ENCODE measurements around the gene USP6. TPM values are rescaled to one million over a fixed set of nuclear protein-coding genes. Genes with fewer than 3 reads are reported as not detected.
"Not testable (repeated sequence)": the region's sequence is repeated elsewhere in the genome, so short reads cannot be mapped to it uniquely, and the experiment has no call there.

The USP6 gene
- total and polyA plus RNA-seq, 4 donors = under 0.01 to 0.18 (median 0.05) TPM; not detected in 1

GRCh38 chr17:5131146-5131715 is 15.4 kb downstream of the USP6 start (continued):
- TF ChIP-seq ZBTB33 (IDR thresholded peaks at IDR 0.05) = no peak

DNA sequence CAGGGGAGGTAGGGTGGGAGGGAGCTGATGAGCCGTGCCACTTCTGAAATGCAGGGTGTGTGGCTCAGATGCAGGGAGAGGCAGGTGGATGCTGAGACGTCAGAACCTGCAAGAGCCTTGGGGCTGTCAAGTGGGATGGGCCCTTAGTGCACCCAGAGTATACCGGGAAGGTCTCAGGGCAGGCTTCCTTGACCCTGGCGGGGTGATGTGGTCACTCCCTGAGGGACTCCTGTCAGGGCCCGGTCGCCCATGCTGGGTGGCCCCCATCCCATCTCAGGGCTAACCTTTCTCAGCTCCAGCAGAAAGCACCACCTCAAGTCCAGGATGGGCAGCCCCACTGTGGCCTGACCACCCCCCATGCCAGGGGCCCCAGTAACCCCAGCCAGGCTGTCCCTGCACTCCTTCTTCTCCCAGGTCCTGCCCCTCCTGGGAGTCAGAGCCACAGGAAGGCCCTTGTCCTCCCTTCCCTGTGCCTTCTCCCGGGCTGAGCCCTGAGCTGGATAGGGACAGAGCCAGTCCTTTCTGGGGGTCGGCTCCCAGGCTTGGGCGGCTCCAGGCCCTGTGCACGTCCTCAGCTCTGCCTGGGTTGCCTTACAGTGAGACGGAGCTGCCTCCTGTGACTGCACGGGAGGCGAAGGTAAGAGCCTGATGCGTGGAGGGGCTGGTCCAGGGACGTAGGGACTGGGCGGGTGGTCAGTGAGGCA is 16.1 kb downstream of the USP6 start:
- DNase-seq (ENCODE audit: low spot score); H3K27me3 ChIP-seq (ENCODE audit: control insufficient read depth in 4 of 4, insufficient read depth in 4 of 4, low read length in 3 of 4); H3K4me1 ChIP-seq (ENCODE audit: control insufficient read depth in 4 of 4, insufficient read depth in 4 of 4, low read length in 3 of 4); H3K27ac ChIP-seq (ENCODE audit: low read depth in 1 of 2, low read length in 2 of 2); H3K9me3 ChIP-seq (ENCODE audit: control insufficient read depth in 4 of 4, low read length in 3 of 4); H3K36me3 ChIP-seq (ENCODE audit: control insufficient read depth in 4 of 4, insufficient read depth in 3 of 4, low read depth in 1 of 4, low read length in 3 of 4); H3K9ac ChIP-seq (ENCODE audit: low read depth in 1 of 2, low read length in 2 of 2); H3K4me3 ChIP-seq (ENCODE audit: low read depth in 1 of 3, low read length in 3 of 3): not testable (repeated sequence)
- 88% methylated on average over 16 of the region's 16 CpGs for WGBS

GRCh38 chr17:5132503-5133225 is 16.8 kb downstream of the USP6 start:
- DNase-seq (ENCODE audit: low spot score); H3K27me3 ChIP-seq (ENCODE audit: control insufficient read depth in 4 of 4, insufficient read depth in 4 of 4, low read length in 3 of 4): not testable (repeated sequence)
- 93% methylated on average over 15 of the region's 15 CpGs for WGBS

DNA sequence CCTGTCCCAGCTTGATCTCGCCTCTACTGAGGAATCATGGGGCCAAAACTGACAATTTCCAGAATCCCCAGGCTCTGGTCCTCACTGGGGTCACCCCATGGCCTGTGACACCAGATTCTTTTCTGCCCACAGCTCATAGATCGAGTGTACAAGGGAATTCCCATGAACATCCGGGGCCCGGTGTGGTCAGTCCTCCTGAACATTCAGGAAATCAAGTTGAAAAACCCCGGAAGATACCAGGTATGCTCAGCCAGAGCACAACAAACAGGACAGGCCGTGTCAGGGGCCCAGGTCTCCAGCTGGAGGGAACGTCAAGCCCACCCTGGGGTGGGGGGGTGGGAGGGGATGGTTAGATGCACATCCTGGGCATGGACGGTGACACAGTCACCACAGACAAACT is 17.5 kb downstream of the USP6 start:
- H3K4me3 ChIP-seq (ENCODE audit: low read depth in 1 of 3, low read length in 3 of 3) = no peak overlapping the region
- no peaks in the 10 kb centered on the region for H3K36me3 ChIP-seq (ENCODE audit: control insufficient read depth in 4 of 4, insufficient read depth in 3 of 4, low read depth in 1 of 4, low read length in 3 of 4)
- H3K4me1 ChIP-seq (ENCODE audit: control insufficient read depth in 4 of 4, insufficient read depth in 4 of 4, low read length in 3 of 4) = no peaks in the 10 kb centered on the region
- H3K27me3 ChIP-seq (ENCODE audit: control insufficient read depth in 4 of 4, insufficient read depth in 4 of 4, low read length in 3 of 4) = no peaks in the 10 kb centered on the region
- H3K9ac ChIP-seq (ENCODE audit: low read depth in 1 of 2, low read length in 2 of 2) = no peak overlapping the region
- 76% methylated on average over 8 of the region's 8 CpGs for WGBS
- no peaks in the 10 kb centered on the region for H3K9me3 ChIP-seq (ENCODE audit: control insufficient read depth in 4 of 4, low read length in 3 of 4)
- TF ChIP-seq REST (IDR thresholded peaks at IDR 0.05) (no peak), ZBTB33 (IDR thresholded peaks at IDR 0.05) (no peak), JUND (IDR thresholded peaks at IDR 0.05) (no peak), SP1 (IDR thresholded peaks at IDR 0.05) (no peak), RAD21 (IDR thresholded peaks at IDR 0.05) (no peak), CTCF (IDR thresholded peaks at IDR 0.05; ENCODE audit: low read depth, low read length, missing input control) (no peak), FOXA2 (IDR thresholded peaks at IDR 0.05) (no peak), FOXA1 (IDR thresholded peaks at IDR 0.05) (no peak), NR2F2 (IDR thresholded peaks at IDR 0.05) (no peak), RXRA (IDR thresholded peaks at IDR 0.05) (no peak), YY1 (IDR thresholded peaks at IDR 0.05) (no peak), HNF4G (IDR thresholded peaks at IDR 0.05) (no peak)
- TF ChIP-seq, protein P1, sequence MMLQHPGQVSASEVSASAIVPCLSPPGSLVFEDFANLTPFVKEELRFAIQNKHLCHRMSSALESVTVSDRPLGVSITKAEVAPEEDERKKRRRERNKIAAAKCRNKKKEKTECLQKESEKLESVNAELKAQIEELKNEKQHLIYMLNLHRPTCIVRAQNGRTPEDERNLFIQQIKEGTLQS (IDR thresholded peaks at IDR 0.05) = no peak
- TF ChIP-seq, protein P2, sequence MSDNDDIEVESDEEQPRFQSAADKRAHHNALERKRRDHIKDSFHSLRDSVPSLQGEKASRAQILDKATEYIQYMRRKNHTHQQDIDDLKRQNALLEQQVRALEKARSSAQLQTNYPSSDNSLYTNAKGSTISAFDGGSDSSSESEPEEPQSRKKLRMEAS (IDR thresholded peaks at IDR 0.05) = no peak
- no peak overlapping the region for H3K27ac ChIP-seq (ENCODE audit: low read depth in 1 of 2, low read length in 2 of 2)
- DNase-seq (ENCODE audit: low spot score) = no peak

More at GRCh38 chr17:5132503-5133225, 16.8 kb downstream of the USP6 start:
- H3K9me3 ChIP-seq (ENCODE audit: control insufficient read depth in 4 of 4, low read length in 3 of 4); H3K4me3 ChIP-seq (ENCODE audit: low read depth in 1 of 3, low read length in 3 of 3); H3K36me3 ChIP-seq (ENCODE audit: control insufficient read depth in 4 of 4, insufficient read depth in 3 of 4, low read depth in 1 of 4, low read length in 3 of 4); H3K4me1 ChIP-seq (ENCODE audit: control insufficient read depth in 4 of 4, insufficient read depth in 4 of 4, low read length in 3 of 4); H3K27ac ChIP-seq (ENCODE audit: low read depth in 1 of 2, low read length in 2 of 2); H3K9ac ChIP-seq (ENCODE audit: low read depth in 1 of 2, low read length in 2 of 2): not testable (repeated sequence)
